ENCODE data around the gene TNFRSF4.

Gene TNFRSF4

GRCh38 chr1:1206376-1206965, 7.5 kb downstream of the TNFRSF4 start, which contains the start of gene TNFRSF18:
TNFRSF18 (minus strand) TSS chr1:1206592; CDS start chr1:1206571, 21 bp downstream.
- H3K27ac Mint-ChIP-seq, result no peak within 1 kb of the TSS
- no peaks in the 10 kb centered on the region for H3K9me3 Mint-ChIP-seq

DNA sequence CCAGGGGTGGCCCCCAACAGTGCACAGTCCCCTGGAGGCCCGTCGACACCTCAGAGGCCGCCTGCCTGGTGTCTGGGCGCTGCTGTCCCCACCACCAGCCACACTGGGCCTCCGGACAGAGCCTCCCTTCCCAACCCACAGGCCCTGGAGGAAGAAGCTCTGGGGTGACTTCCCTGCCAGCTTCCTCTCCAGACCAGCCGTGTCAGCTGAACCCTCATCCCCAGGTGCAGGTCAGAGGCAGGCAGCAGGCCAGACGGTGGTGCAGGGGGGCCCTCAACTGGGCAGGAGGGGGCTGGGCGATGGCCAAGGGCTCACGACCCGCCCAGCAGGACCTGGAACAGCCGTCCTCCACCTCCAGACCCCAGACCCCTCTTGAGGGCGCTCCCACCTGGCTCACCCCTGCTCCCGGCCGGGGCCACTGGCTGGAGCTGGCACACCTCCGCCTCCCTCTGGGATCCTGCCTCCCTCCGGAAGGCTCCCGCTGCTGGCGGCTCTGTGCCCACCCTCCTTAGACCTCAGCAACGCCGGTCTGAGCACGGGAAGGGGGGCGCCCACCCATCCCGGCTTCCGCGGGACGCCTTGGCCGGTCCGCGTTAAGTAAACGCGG, 8.1 kb downstream of the TNFRSF4 start:
- Mint-ChIP-seq H3K9me3 (no peaks in the 10 kb centered on the region), H3K4me3 (peak overlapping the region; percentile 79), H3K36me3 (ENCODE audit: low read depth) (peaks cover 10% of the 10 kb centered on the region), H3K27ac (no peak overlapping the region), H3K27me3 (no peaks in the 10 kb centered on the region), H3K4me1 (ENCODE audit: low read depth) (peaks cover 37% of the 10 kb centered on the region)

More at GRCh38 chr1:1206376-1206965, 7.5 kb downstream of the TNFRSF4 start, which contains the start of gene TNFRSF18:
- Mint-ChIP-seq H3K4me1 (ENCODE audit: low read depth) (peaks cover 37% of the 10 kb centered on the region), H3K36me3 (ENCODE audit: low read depth) (peaks cover 10% of the 10 kb centered on the region), H3K4me3 (peak within 1 kb of the TSS; percentile 79), H3K27me3 (no peaks in the 10 kb centered on the region)

DNA sequence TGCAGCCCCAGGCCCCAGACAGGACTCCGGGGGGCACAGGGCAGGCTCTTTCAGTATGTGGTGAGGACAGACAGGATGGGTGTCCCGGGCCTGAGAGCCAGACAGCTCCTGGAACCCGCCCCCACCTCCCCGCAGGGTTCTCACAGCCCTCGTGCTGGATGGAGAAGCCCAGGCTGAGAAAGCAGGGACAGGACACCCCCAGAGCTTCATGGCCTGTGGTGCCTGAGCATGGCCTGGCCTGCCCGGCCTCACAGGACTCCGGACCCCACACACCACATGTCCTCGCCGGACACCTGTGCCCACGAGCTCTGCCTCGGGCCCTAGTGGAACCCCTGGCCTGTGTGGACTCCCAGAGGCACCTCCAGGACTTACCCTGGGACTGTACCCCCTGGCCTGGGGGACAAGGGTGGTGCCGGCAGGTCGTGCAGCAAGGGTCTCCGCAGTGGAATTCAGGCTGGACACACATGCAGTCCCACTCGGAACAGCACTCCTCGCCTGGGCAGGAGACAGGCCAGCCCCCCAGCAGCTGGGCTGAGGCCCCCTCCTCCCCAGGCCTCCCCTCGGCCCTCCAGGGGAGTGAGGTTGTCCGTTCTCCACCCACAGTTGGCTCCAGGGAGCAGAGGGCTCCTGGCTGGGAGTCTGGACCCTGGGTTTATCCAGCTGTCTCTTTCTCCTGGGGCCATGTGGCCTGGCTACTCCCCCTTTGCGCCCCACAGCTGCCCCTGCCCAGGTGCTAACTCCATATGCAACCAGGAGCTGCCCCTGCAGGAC, 8.8 kb downstream of the TNFRSF4 start:
- H3K4me3 Mint-ChIP-seq, result peak overlapping the region; percentile 79
- peaks cover 41% of the 10 kb centered on the region for H3K4me1 Mint-ChIP-seq (ENCODE audit: low read depth)
- H3K9me3 Mint-ChIP-seq, result no peaks in the 10 kb centered on the region
- no peaks in the 10 kb centered on the region for H3K27me3 Mint-ChIP-seq
- peaks cover 6% of the 10 kb centered on the region for H3K36me3 Mint-ChIP-seq (ENCODE audit: low read depth)
- H3K27ac Mint-ChIP-seq, result no peak overlapping the region

GRCh38 chr1:1204425-1204920, 9.5 kb downstream of the TNFRSF4 start:
- Mint-ChIP-seq H3K9me3 (no peaks in the 10 kb centered on the region), H3K27ac (no peak overlapping the region), H3K27me3 (no peaks in the 10 kb centered on the region), H3K4me1 (ENCODE audit: low read depth) (peaks cover 41% of the 10 kb centered on the region), H3K4me3 (peak overlapping the region; percentile 79), H3K36me3 (ENCODE audit: low read depth) (no peaks in the 10 kb centered on the region)

- no peaks in the 10 kb centered on the region for H3K36me3 Mint-ChIP-seq (ENCODE audit: low read depth)
- peaks cover 37% of the 10 kb centered on the region for H3K4me1 Mint-ChIP-seq (ENCODE audit: low read depth)
- no peaks in the 10 kb centered on the region for H3K9me3 Mint-ChIP-seq
- H3K4me3 Mint-ChIP-seq, result peak overlapping the region; percentile 79
- no peaks in the 10 kb centered on the region for H3K27me3 Mint-ChIP-seq
- H3K27ac Mint-ChIP-seq, result no peak overlapping the region
Measured at GRCh38 chr1:1203561-1204424, 10.2 kb downstream of the TNFRSF4 start.

DNA sequence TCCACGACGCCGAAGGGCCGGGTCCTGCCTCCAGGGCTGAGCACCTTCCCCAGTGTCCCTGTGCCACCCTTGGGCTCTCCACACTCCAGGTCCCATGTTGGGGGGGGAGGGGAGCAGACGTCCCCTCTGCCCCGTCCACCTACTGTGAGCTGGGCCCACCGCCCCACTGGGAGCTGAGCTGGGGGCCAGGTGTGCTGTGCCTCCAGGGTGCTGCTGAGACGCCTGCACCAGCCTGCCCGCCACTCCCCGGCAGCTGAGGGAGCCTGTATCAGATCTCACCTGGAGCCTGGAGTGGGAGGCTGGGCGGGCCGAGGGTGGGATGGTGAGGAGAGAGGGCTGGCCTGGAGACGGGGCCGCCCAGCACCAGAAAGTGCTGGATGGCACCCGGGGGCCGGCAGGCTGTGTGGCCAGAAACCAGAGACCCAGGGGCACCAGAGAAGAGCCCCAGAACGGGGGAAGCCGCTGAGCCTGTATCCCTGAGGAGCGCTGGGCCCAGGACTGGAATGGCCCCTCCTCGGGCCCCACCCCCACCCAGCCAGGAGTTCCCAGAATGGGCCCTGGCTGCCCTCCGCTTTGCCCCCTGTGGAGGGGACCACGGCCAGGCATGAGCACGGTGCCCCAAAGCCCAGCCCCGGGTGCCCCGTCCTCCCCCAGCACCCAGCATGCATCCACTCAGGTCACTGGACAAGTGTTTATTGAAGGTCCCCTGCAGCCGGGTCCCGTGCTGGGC, 11.0 kb downstream of the TNFRSF4 start:
- Mint-ChIP-seq H3K4me3 (no peak overlapping the region), H3K4me1 (ENCODE audit: low read depth) (peaks cover 29% of the 10 kb centered on the region), H3K9me3 (no peaks in the 10 kb centered on the region), H3K27ac (no peak overlapping the region), H3K27me3 (no peaks in the 10 kb centered on the region), H3K36me3 (ENCODE audit: low read depth) (no peaks in the 10 kb centered on the region)

DNA sequence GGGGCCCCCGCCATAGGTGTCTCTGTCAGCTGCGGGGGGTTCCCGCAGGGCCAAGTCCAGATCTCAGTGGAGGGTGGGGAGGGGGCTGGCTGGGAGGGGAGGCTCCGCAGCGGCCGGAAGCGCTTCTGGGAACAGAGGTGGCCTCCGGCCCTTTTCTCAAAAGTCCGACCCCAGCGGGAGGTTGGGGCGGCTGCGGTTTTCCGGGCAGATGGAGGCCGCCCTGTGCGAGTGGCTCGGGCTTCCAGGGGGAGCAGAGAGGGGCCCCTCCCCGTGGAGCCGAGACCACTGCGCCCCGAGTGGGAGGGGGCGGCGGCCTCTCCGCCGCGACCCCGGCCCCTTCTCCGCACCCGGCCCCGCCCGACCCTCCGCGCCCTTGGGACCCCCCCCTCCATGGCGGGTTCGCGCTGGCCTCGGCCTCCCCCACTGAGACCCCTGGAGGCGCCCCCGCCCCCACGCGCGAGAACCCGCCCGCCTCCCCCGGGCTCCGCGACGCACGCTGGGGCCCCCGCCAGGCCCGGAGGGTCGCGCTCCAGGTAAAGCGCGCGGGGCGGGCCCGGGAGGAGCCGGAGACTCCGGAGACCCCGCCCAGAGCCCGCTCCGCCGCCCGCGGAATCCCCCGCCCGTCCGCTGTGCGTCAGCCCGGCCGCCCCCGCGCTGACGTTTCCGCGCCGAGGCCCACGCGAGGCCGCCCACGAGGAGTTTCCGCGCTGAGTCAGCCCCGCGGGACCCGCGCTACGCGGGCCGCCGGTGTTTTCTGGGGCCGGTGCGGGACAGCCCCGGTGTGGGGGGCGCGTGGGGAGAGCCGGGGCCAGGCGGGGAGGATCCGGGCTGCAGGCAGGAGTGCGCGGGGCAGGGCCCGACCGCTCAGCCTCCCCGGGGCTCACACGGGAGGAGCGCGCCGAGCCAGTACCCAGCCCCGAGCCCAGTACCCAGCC, 12.8 kb downstream of the TNFRSF4 start:
- H3K27me3 Mint-ChIP-seq, result no peaks in the 10 kb centered on the region
- H3K4me3 Mint-ChIP-seq, result peak overlapping the region; percentile 39
- H3K9me3 Mint-ChIP-seq, result no peaks in the 10 kb centered on the region
- peaks cover 13% of the 10 kb centered on the region for H3K4me1 Mint-ChIP-seq (ENCODE audit: low read depth)
- H3K27ac Mint-ChIP-seq, result no peak overlapping the region
- H3K36me3 Mint-ChIP-seq (ENCODE audit: low read depth), result no peaks in the 10 kb centered on the region

GRCh38 chr1:1199961-1200875, 13.7 kb downstream of the TNFRSF4 start:
- Mint-ChIP-seq H3K9me3 (no peaks in the 10 kb centered on the region), H3K4me1 (ENCODE audit: low read depth) (peaks cover 13% of the 10 kb centered on the region), H3K27me3 (no peaks in the 10 kb centered on the region), H3K36me3 (ENCODE audit: low read depth) (no peaks in the 10 kb centered on the region), H3K4me3 (peak overlapping the region; percentile 39), H3K27ac (peak overlapping the region; percentile 67)

DNA sequence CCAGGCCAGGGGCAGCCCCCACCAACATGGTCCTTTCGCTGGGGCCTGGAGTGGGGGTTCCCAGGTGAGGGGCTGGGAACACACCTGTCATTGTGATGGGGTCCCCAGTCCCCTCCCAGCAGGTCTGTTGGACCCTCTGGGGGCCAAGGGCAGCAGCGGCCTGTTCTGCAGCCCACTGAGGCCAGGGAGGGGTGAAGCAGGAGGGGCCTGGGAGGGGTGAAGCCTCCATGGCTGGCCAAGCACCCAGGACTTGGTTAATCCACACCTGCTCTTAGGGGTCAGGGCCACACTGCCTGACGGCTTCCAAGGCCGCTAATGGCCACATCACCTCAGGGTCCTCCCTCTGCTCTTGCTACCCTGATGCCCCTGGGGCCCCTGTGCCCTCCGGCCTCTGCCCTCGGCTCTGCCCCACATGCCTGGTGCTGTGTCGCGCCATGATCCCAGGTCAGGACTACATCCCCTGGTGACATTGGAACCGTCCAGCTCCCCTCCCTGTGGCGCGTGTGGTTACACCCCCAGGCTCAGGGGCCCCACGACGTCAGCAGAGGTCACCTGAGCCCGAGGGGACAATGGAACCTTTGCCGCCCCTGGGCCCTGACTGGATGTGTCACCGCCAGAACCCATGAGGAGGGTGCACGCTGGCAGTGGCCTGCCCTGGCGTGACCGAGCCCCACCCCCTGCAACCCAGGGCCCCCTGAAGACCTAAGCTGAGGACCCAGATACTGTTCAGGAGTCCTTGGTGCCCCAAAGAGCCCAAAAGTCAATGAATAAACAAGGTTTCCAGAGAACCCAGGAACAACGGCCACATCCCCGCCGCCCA, 14.6 kb downstream of the TNFRSF4 start:
- no peaks in the 10 kb centered on the region for H3K9me3 Mint-ChIP-seq

DNA sequence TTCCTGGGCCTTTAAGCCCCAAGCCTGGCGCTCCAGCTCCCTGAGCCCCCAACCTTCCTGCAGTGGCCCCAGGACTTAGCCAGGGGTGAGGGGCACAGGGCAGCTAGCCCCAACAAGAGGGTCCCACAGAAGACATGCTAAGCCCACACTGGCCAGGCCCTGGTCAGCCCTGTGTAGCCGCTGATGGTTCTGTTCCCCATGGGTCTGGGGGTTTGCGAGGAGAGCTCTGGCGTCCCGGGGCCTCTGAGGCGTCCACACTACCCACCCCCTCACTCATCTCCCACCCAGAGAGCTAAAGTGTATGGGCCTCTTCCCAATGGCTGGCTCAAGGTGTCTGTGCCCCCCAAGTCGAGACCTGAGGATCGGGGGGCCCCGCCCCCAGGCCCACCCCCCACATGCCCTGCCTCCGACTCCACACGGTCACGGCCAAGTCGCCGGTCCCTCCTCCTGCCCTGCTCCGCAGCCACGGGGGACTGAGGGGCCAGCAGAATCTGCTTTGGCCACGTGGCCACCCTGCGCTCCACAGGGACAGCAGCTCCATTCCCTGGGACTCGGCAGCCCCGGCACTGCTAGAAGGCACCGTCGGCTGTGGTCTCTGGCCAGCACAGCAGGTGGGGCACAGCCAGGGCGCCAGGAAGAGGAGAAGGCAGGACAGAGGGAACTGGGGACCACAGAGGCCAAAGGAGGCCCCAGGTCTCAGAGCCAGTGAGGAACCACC, 15.4 kb downstream of the TNFRSF4 start:
- H3K4me1 Mint-ChIP-seq (ENCODE audit: low read depth), result peaks cover 13% of the 10 kb centered on the region

More for the DNA sequence above, 14.6 kb downstream of the TNFRSF4 start:
- Mint-ChIP-seq H3K4me1 (ENCODE audit: low read depth) (peaks cover 13% of the 10 kb centered on the region), H3K27ac (peak overlapping the region; percentile 67), H3K27me3 (no peaks in the 10 kb centered on the region), H3K36me3 (ENCODE audit: low read depth) (peaks cover 5% of the 10 kb centered on the region), H3K4me3 (no peak overlapping the region)

More for the DNA sequence above, 15.4 kb downstream of the TNFRSF4 start:
- H3K4me3 Mint-ChIP-seq, result no peak overlapping the region
- H3K27me3 Mint-ChIP-seq, result no peaks in the 10 kb centered on the region
- no peaks in the 10 kb centered on the region for H3K9me3 Mint-ChIP-seq
- H3K27ac Mint-ChIP-seq, result no peak overlapping the region
- peaks cover 5% of the 10 kb centered on the region for H3K36me3 Mint-ChIP-seq (ENCODE audit: low read depth)

All from stimulated activated naive CD8-positive, alpha-beta T cell treated with anti-CD3 and anti-CD28 coated beads, Interleukin-15, Interleukin-2, amounts not matched to agents 100 ng/mL and 50 ng/mL, for 24 hours (primary cell).